HFFc6 (cell line): Measurements from ENCODE around the gene IFT122. TPM values are rescaled to one million over a fixed set of nuclear protein-coding genes. Genes with fewer than 3 reads are reported as not detected.

Experiments used
- DNase-seq: peaks from one replicate; pipeline ENCODE4 v3.0.0-alpha.2; 2018
- H3K27ac Mint-ChIP-seq: 2 replicates; pipeline ENCODE4 v1.8.0; 2020; ENCODE audit warnings: mild to moderate bottlenecking, mixed read lengths
- H3K27me3 Mint-ChIP-seq: 2 replicates; pipeline ENCODE4 v1.8.0; 2021; ENCODE audit warnings: mild to moderate bottlenecking, moderate library complexity, mixed read lengths; ENCODE audit not compliant: insufficient read depth
- H3K36me3 Mint-ChIP-seq: 2 replicates; pipeline ENCODE4 v1.8.0; 2021; ENCODE audit warnings: low read depth, mixed read lengths
- H3K4me1 Mint-ChIP-seq: 2 replicates; pipeline ENCODE4 v1.8.0; 2020; ENCODE audit warnings: low read depth, mixed read lengths
- H3K4me3 Mint-ChIP-seq: 2 replicates; pipeline ENCODE4 v1.8.0; 2020; ENCODE audit warnings: mild to moderate bottlenecking, moderate library complexity, mixed read lengths
- H3K9me3 Mint-ChIP-seq: 2 replicates; pipeline ENCODE4 v1.8.0; 2020; ENCODE audit warnings: mild to moderate bottlenecking, mixed read lengths
- total RNA-seq, 6 experiments: library from RNA; stranded (reverse); fragmentation: NEBNext Ultra II Directional; extraction: Animal tissue kit (Norgen Biotek cat#: 25700); gene quantifications; 2 replicates in 1 of 6; 3 replicates in 5 of 6; pipeline ENCODE4 v1.2.3, GENCODE V29; 2021
- TF ChIP-seq, protein P1 (sequence below): fragments of 200-600 bp; sonication (generic); IDR thresholded peaks from 2 replicates; pipeline ENCODE4 v1.5.0; 2021; ENCODE audit warnings: antibody characterized with exemption, mild to moderate bottlenecking

IFT122 gene
- total RNA-seq, 6 experiments from 2014 or later = 12.2 to 18.8 (median 18.2) TPM

- TF ChIP-seq, protein P1, sequence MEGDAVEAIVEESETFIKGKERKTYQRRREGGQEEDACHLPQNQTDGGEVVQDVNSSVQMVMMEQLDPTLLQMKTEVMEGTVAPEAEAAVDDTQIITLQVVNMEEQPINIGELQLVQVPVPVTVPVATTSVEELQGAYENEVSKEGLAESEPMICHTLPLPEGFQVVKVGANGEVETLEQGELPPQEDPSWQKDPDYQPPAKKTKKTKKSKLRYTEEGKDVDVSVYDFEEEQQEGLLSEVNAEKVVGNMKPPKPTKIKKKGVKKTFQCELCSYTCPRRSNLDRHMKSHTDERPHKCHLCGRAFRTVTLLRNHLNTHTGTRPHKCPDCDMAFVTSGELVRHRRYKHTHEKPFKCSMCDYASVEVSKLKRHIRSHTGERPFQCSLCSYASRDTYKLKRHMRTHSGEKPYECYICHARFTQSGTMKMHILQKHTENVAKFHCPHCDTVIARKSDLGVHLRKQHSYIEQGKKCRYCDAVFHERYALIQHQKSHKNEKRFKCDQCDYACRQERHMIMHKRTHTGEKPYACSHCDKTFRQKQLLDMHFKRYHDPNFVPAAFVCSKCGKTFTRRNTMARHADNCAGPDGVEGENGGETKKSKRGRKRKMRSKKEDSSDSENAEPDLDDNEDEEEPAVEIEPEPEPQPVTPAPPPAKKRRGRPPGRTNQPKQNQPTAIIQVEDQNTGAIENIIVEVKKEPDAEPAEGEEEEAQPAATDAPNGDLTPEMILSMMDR = no peak
- Mint-ChIP-seq H3K27ac (no peak overlapping the region), H3K27me3 (no peaks in the 10 kb centered on the region; the same call in 1 of the 2 replicates), H3K9me3 (no peaks in the 10 kb centered on the region), H3K4me1 (peaks cover 23% of the 10 kb centered on the region), H3K36me3 (peaks cover 4% of the 10 kb centered on the region; the same call in 1 of the 2 replicates), H3K4me3 (no peak overlapping the region)
- DNase-seq = no peak
These were observed 84.1 kb downstream of the IFT122 start for GRCh38 chr3:129524081-129524480.

DNA sequence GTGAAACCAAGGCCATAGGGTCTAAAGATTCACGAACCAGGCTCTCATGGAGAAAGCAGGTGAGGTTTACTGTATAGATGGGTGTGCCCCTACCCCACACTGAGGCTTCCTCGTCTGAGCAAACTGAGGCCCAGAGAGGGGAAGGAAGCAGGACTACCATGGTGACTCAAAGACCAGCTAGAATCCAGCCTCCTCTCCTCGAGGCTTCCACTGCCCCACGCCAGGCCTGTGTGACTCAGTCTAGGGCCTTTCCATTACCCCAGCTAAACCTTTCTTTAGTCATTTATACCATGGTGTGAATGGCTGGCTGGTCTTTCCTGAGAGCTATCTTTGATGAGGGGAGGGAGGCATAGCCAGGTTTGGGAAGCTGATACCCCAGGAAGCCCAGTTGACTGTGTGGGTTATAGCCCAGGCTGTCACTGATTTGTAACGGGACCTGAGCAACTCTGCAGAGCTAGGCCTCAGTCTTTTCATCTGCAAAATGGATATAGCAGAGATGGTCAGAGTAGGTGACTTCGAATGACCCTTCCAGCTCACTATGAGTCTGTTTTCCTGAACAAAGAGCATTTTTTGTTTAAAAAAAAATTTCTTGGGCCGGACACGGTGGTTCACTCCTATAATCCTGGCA is 85.4 kb downstream of the IFT122 start:
- TF ChIP-seq, protein P1 = no peak
- Mint-ChIP-seq H3K4me3 (no peak overlapping the region), H3K27ac (peak overlapping the region; percentile 18), H3K27me3 (no peaks in the 10 kb centered on the region; the same call in 1 of the 2 replicates), H3K9me3 (no peaks in the 10 kb centered on the region), H3K36me3 (no peaks in the 10 kb centered on the region), H3K4me1 (peaks cover 26% of the 10 kb centered on the region)
- peak; percentile 66 for DNase-seq

- no peaks in the 10 kb centered on the region for H3K36me3 Mint-ChIP-seq
- TF ChIP-seq, protein P1 = no peak
- H3K9me3 Mint-ChIP-seq = no peaks in the 10 kb centered on the region
- H3K27me3 Mint-ChIP-seq = no peaks in the 10 kb centered on the region; the same call in none of the 2 replicates
- DNase-seq = no peak
- H3K4me1 Mint-ChIP-seq = peaks cover 25% of the 10 kb centered on the region
- no peak overlapping the region for H3K4me3 Mint-ChIP-seq
- no peak overlapping the region for H3K27ac Mint-ChIP-seq
These were observed 86.3 kb downstream of the IFT122 start for GRCh38 chr3:129526121-129526900.

DNA sequence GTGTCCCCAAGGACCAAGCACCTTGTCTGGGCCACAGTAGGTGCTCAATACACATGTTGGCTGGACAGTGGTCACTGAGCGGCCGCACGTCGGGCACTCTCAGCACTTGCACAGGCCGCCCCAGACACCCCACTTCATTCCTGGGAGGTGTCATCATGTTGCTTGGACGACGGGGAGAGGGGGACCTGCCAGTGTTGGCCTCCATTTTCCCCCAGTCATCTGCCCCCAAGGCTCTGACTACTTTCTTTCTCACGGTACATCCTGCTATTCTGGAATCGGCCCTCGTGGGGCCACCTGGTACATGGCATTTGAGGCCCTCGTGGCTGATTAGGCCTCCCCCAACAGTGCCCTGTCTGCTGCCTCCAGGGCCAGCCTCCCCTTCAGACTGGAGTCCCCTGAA is 87.2 kb downstream of the IFT122 start:
- no peaks in the 10 kb centered on the region; the same call in none of the 2 replicates for H3K27me3 Mint-ChIP-seq
- no peak for DNase-seq
- TF ChIP-seq, protein P1 = no peak
- H3K9me3 Mint-ChIP-seq = no peaks in the 10 kb centered on the region
- H3K4me1 Mint-ChIP-seq = peaks cover 25% of the 10 kb centered on the region
- H3K36me3 Mint-ChIP-seq = no peaks in the 10 kb centered on the region
- no peak overlapping the region for H3K4me3 Mint-ChIP-seq
- H3K27ac Mint-ChIP-seq = no peak overlapping the region

GRCh38 chr3:129528589-129529100 is 88.6 kb downstream of the IFT122 start, which contains the start of gene RHO:
Gene RHO (plus strand): TSS chr3:129528639. CDS start chr3:129528734, 95 bp downstream.
- H3K9me3 Mint-ChIP-seq = no peaks in the 10 kb centered on the region
- H3K27ac Mint-ChIP-seq = no peak within 1 kb of the TSS
- H3K36me3 Mint-ChIP-seq = no peaks in the 10 kb centered on the region
- H3K4me1 Mint-ChIP-seq = peaks cover 25% of the 10 kb centered on the region
- H3K4me3 Mint-ChIP-seq = no peak within 1 kb of the TSS
- DNase-seq = no peak
- TF ChIP-seq, protein P1 = no peak
- H3K27me3 Mint-ChIP-seq = no peaks in the 10 kb centered on the region; the same call in none of the 2 replicates
